ENCODE measurements around the gene HEPHL1.
"Not testable (repeated sequence)": the region's sequence is repeated elsewhere in the genome, so short reads cannot be mapped to it uniquely, and the experiment has no call there.

The HEPHL1 gene

GRCh38 chr11:94149431-94150017, 128.4 kb downstream of the HEPHL1 start:
- in situ Hi-C loops (cut with MboI; ENCODE audit: low sequenced_read_pairs): no loop called here

GRCh38 chr11:94150056-94150455, 128.9 kb downstream of the HEPHL1 start:
- in situ Hi-C loops (cut with MboI; ENCODE audit: low sequenced_read_pairs): no loop called here

- in situ Hi-C loops (cut with MboI; ENCODE audit: low sequenced_read_pairs): no loop called here
Measured at GRCh38 chr11:94150704-94151685, 129.8 kb downstream of the HEPHL1 start.

GRCh38 chr11:94151903-94152677, 130.9 kb downstream of the HEPHL1 start:
- in situ Hi-C loops (cut with MboI; ENCODE audit: low sequenced_read_pairs): no loop called here

GRCh38 chr11:94152678-94153065, 131.5 kb downstream of the HEPHL1 start:
- in situ Hi-C loops (cut with MboI; ENCODE audit: low sequenced_read_pairs): no loop called here

GRCh38 chr11:94153320-94153719, 132.2 kb downstream of the HEPHL1 start:
- in situ Hi-C loops (cut with MboI; ENCODE audit: low sequenced_read_pairs): no loop called here

GRCh38 chr11:94154095-94154856, 133.1 kb downstream of the HEPHL1 start:
- in situ Hi-C loops (cut with MboI; ENCODE audit: low sequenced_read_pairs): no loop called here

GRCh38 chr11:94157339-94157738, 136.2 kb downstream of the HEPHL1 start:
- in situ Hi-C loops (cut with MboI; ENCODE audit: low sequenced_read_pairs): not testable (repeated sequence)

Measured in HL-60/S4 treated with phorbol 12-myristate 13-acetate at 8.2 ng/mL for 4 days and 3 days (cell line).